Mesenchymal stem cell (in vitro differentiated cells and primary cell): ENCODE measurements around the gene KRTAP15-1.

Experiments used
- DNase-seq: peaks from one replicate; pipeline ENCODE4 v3.0.0-alpha.2; 2013
- H2AFZ ChIP-seq: one replicate; pipeline ENCODE4 v1.6.1; 2013; ENCODE audit warnings: low read depth, mild to moderate bottlenecking, control low read depth, inconsistent platforms, low read length, moderate library complexity
- H2AK5ac ChIP-seq: 2 replicates; pipeline ENCODE4 v1.6.1; 2013; ENCODE audit warnings: low read length, moderate library complexity, mild to moderate bottlenecking, inconsistent platforms; ENCODE audit not compliant: severe bottlenecking
- H2BK120ac ChIP-seq: one replicate; pipeline ENCODE4 v1.6.1; 2013; ENCODE audit warnings: low read depth, mild to moderate bottlenecking, inconsistent platforms, low read length, moderate library complexity
- H2BK12ac ChIP-seq, 2 experiments: one replicate each; pipeline ENCODE4 v1.6.1; 2013; ENCODE audit warnings: inconsistent platforms in 2 of 2, low read length in 2 of 2, mild to moderate bottlenecking in 2 of 2, moderate library complexity in 2 of 2, control low read depth in 1 of 2
- H2BK15ac ChIP-seq: one replicate; pipeline ENCODE4 v1.6.1; 2013; ENCODE audit warnings: mild to moderate bottlenecking, low read depth, inconsistent platforms; ENCODE audit not compliant: poor library complexity, severe bottlenecking
- H2BK5ac ChIP-seq: 2 replicates; pipeline ENCODE4 v1.6.1; 2013; ENCODE audit warnings: low read depth, mild to moderate bottlenecking, low read length, control low read depth, inconsistent platforms; ENCODE audit not compliant: poor library complexity, severe bottlenecking
- H3K14ac ChIP-seq, 2 experiments: one replicate each; pipeline ENCODE4 v1.6.1; 2013; ENCODE audit warnings: inconsistent platforms in 2 of 2, low read length in 2 of 2, control low read depth in 1 of 2, mild to moderate bottlenecking in 1 of 2, moderate library complexity in 1 of 2
- H3K18ac ChIP-seq, 2 experiments: one replicate each; pipeline ENCODE4 v1.6.1; 2013; ENCODE audit warnings: inconsistent platforms in 2 of 2, low read length in 2 of 2, control low read depth in 1 of 2, low read depth in 1 of 2, mild to moderate bottlenecking in 1 of 2
- H3K23ac ChIP-seq, 2 experiments: one replicate each; pipeline ENCODE4 v1.6.1; 2013; ENCODE audit warnings: inconsistent platforms in 2 of 2, low read length in 2 of 2, mild to moderate bottlenecking in 2 of 2, moderate library complexity in 2 of 2, control low read depth in 1 of 2
- H3K27ac ChIP-seq: 2 replicates; pipeline ENCODE4 v1.5.1; 2013; ENCODE audit warnings: mild to moderate bottlenecking, moderate library complexity, low read length, control low read depth, inconsistent platforms; ENCODE audit not compliant: poor library complexity, severe bottlenecking
- H3K27me3 ChIP-seq, 2 experiments: 2 replicates each; pipeline versions ENCODE4 v1.6.1 to v1.7.0; 2013; ENCODE audit warnings: low read length in 2 of 2, mild to moderate bottlenecking in 2 of 2, moderate library complexity in 2 of 2, control low read depth in 1 of 2, inconsistent platforms in 1 of 2; ENCODE audit not compliant: control insufficient read depth in 1 of 2, insufficient read depth in 1 of 2
- H3K36me3 ChIP-seq, 2 experiments: 2 replicates each; pipeline versions ENCODE4 v1.6.1 to v1.7.0; 2013; ENCODE audit warnings: low read length in 2 of 2, control low read depth in 1 of 2, inconsistent platforms in 1 of 2, low read depth in 1 of 2, mild to moderate bottlenecking in 1 of 2; ENCODE audit not compliant: insufficient read depth in 2 of 2, control insufficient read depth in 1 of 2
- H3K4ac ChIP-seq, 2 experiments: one replicate each; pipeline ENCODE4 v1.6.1; 2013; ENCODE audit warnings: inconsistent platforms in 2 of 2, low read length in 2 of 2, mild to moderate bottlenecking in 2 of 2, moderate library complexity in 2 of 2, control low read depth in 1 of 2, low read depth in 1 of 2
- H3K4me1 ChIP-seq: 2 replicates; pipeline ENCODE4 v1.6.1; 2013; ENCODE audit warnings: low read depth, low read length, control low read depth; ENCODE audit not compliant: control insufficient read depth, insufficient read depth
- H3K4me2 ChIP-seq: 2 replicates; pipeline ENCODE4 v1.6.1; 2013; ENCODE audit warnings: low read length, mild to moderate bottlenecking, inconsistent platforms; ENCODE audit not compliant: poor library complexity, severe bottlenecking
- H3K4me3 ChIP-seq, 2 experiments: 2 replicates each; pipeline versions ENCODE4 v1.5.1 to v1.7.0; 2013; ENCODE audit warnings: low read length in 2 of 2, mild to moderate bottlenecking in 2 of 2, control low read depth in 1 of 2, low read depth in 1 of 2; ENCODE audit not compliant: insufficient read depth in 1 of 2
- H3K79me1 ChIP-seq: replicated peaks from 2 replicates; pipeline ENCODE4 v1.6.1; 2013; ENCODE audit warnings: mild to moderate bottlenecking, control low read depth, low read length, inconsistent platforms; ENCODE audit not compliant: poor library complexity, severe bottlenecking
- H3K9ac ChIP-seq: 2 replicates; pipeline ENCODE4 v1.7.0; 2013; ENCODE audit warnings: mild to moderate bottlenecking, low read length, moderate library complexity
- H3K9me3 ChIP-seq: 2 replicates; pipeline ENCODE4 v1.7.0; 2013; ENCODE audit warnings: mild to moderate bottlenecking, low read length; ENCODE audit not compliant: control insufficient read depth
- H4K8ac ChIP-seq: one replicate; pipeline ENCODE4 v1.6.1; 2013; ENCODE audit warnings: inconsistent platforms, mild to moderate bottlenecking, low read length, moderate library complexity
- H4K91ac ChIP-seq: one replicate; pipeline ENCODE4 v1.6.1; 2013; ENCODE audit warnings: mild to moderate bottlenecking, low read length, inconsistent platforms
- WGBS: methylation state at CpG from one replicate; pipeline ENCODE4 v1.1.7; 2013; ENCODE audit warnings: mixed read lengths; 5-methylcytosine and 5-hydroxymethylcytosine counted together

The KRTAP15-1 gene

DNA sequence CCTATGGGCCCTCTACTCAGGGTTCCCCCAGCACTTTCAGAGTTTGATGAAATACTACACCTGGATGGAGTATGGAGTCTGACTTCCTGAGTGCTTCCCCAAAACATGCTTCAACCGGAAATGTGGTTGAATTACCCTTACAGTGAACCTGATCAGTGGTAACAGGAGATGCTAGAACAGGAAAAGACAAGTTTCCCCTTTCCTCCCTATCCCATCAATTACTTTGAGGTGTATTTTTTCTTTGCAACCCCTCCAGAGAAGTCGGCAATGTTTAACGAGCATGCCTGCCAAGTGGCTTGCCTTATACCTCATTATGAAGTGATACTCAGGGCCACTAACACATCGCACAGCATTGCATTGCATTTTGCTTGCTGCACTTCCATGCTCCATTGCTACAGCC lies 7.0 kb downstream of the KRTAP15-1 start:
- Histone ChIP-seq H3K27me3 (no peaks in the 10 kb centered on the region), H3K18ac (no peak overlapping the region), H2BK120ac (no peak overlapping the region), H3K14ac (no peak overlapping the region), H3K23ac (no peak overlapping the region), H4K8ac (no peak overlapping the region), H3K9me3 (no peaks in the 10 kb centered on the region), H3K9ac (no peak overlapping the region), H3K79me1 (no peaks in the 10 kb centered on the region), H2AK5ac (no peak overlapping the region), H2AFZ (no peak overlapping the region), H2BK15ac (no peak overlapping the region), H3K4me1 (no peaks in the 10 kb centered on the region), H3K4me3 (no peak overlapping the region), H2BK12ac (no peak overlapping the region), H3K36me3 (no peaks in the 10 kb centered on the region), H3K4ac (no peak overlapping the region), H4K91ac (no peak overlapping the region), H3K27ac (no peak overlapping the region), H2BK5ac (no peak overlapping the region), H3K4me2 (no peak overlapping the region)
- WGBS: 53% methylated on average over 4 of the region's 4 CpGs
- DNase-seq: no peak

DNA sequence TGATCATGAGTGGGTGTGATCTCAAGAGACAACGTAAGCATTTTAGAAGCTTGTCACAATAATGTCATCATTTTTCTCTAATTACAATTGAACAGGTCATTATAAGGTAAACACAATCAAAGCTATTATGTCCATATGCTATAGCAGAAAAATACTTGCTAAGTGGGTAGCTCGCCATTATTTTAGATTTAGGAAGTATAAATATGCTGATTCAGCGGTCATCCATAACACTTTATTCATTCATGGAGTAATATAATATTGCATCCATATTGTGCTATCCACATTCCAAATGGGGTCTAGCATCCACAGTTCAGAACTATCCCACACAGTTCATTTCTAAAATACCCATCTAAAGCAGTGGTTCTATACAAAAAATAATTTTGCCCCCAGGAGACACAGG lies 8.4 kb downstream of the KRTAP15-1 start:
- H4K8ac ChIP-seq: no peak overlapping the region
- H3K79me1 ChIP-seq: no peaks in the 10 kb centered on the region
- no peak overlapping the region for H3K23ac ChIP-seq
- no peaks in the 10 kb centered on the region for H3K9me3 ChIP-seq
- no peak overlapping the region for H2BK15ac ChIP-seq
- H2BK12ac ChIP-seq: no peak overlapping the region
- no peak overlapping the region for H4K91ac ChIP-seq
- H3K4ac ChIP-seq: no peak overlapping the region
- no peak overlapping the region for H3K18ac ChIP-seq
- DNase-seq: no peak
- H3K27ac ChIP-seq: no peak overlapping the region
- no peak overlapping the region for H2AFZ ChIP-seq
- no peak overlapping the region for H2BK5ac ChIP-seq
- H3K14ac ChIP-seq: no peak overlapping the region
- H2BK120ac ChIP-seq: no peak overlapping the region
- no peak overlapping the region for H3K9ac ChIP-seq
- no peak overlapping the region for H3K4me2 ChIP-seq
- no peak overlapping the region for H2AK5ac ChIP-seq
- no peaks in the 10 kb centered on the region for H3K27me3 ChIP-seq
- no peak overlapping the region for H3K4me3 ChIP-seq
- WGBS: no CpG with 5 or more reads among the region's 3 CpGs
- no peaks in the 10 kb centered on the region for H3K4me1 ChIP-seq
- H3K36me3 ChIP-seq: no peaks in the 10 kb centered on the region

DNA sequence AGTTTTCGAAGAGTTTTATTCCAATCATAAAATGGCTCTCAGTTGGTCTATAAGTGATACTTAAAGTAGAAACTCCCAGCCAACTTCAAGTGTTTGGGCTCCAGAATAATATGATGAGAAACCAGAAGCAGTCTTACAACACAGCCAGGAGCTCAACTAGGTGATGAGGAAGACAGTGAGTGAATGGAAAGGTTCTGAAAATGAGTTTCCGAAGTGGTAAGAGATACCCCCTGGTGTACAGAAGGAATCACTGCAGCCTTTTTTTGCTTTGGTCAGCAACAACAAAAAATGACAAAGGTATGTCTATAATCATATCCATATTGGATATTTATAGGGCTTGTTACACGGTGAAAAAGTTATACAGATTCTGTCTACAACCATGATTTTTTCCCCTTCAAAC lies 23.6 kb downstream of the KRTAP15-1 start:
- Histone ChIP-seq H2BK5ac (no peak overlapping the region), H3K14ac (no peak overlapping the region), H4K8ac (no peak overlapping the region), H4K91ac (no peak overlapping the region), H3K23ac (no peak overlapping the region), H3K36me3 (no peaks in the 10 kb centered on the region), H3K27me3 (no peaks in the 10 kb centered on the region), H3K4me3 (no peak overlapping the region), H2BK12ac (no peak overlapping the region), H2AK5ac (no peak overlapping the region), H3K4me1 (no peaks in the 10 kb centered on the region), H3K9ac (no peak overlapping the region), H3K9me3 (no peaks in the 10 kb centered on the region), H2AFZ (no peak overlapping the region), H3K18ac (no peak overlapping the region), H2BK15ac (no peak overlapping the region), H3K27ac (no peak overlapping the region), H2BK120ac (no peak overlapping the region), H3K4ac (no peak overlapping the region), H3K79me1 (no peaks in the 10 kb centered on the region), H3K4me2 (no peak overlapping the region)
- WGBS: 40% methylated on average over 1 of the region's 3 CpGs
- no peak for DNase-seq

GRCh38 chr21:30468900-30469714 lies 29.0 kb downstream of the KRTAP15-1 start:
- Histone ChIP-seq H2BK5ac (no peak overlapping the region), H3K4me3 (no peak overlapping the region), H3K4me1 (no peaks in the 10 kb centered on the region), H3K18ac (no peak overlapping the region), H3K9me3 (no peaks in the 10 kb centered on the region), H3K14ac (no peak overlapping the region), H3K27ac (no peak overlapping the region), H3K4ac (no peak overlapping the region), H3K23ac (no peak overlapping the region), H3K9ac (no peak overlapping the region), H4K8ac (no peak overlapping the region), H3K4me2 (no peak overlapping the region), H2AFZ (no peak overlapping the region), H3K79me1 (no peaks in the 10 kb centered on the region), H4K91ac (no peak overlapping the region), H2BK15ac (no peak overlapping the region), H3K36me3 (no peaks in the 10 kb centered on the region), H2AK5ac (no peak overlapping the region), H2BK12ac (no peak overlapping the region), H2BK120ac (no peak overlapping the region), H3K27me3 (no peaks in the 10 kb centered on the region)
- DNase-seq: no peak
- WGBS: 66% methylated on average over 3 of the region's 6 CpGs
